HG02642 (cell line): ENCODE measurements around the gene TEX48.

Source experiments
- ATAC-seq: cut with Tn5 transposase; IDR thresholded peaks from one replicate; pipeline ENCODE4 v1.9.1; 2021; ENCODE audit warnings: mild to moderate bottlenecking; ENCODE audit not compliant: unreplicated experiment, poor library complexity

Gene TEX48

GRCh38 chr9:114674076-114674797 lies 7.8 kb downstream of the TEX48 start:
- no peak for ATAC-seq

GRCh38 chr9:114671605-114672004 lies 10.4 kb downstream of the TEX48 start:
- no peak for ATAC-seq

GRCh38 chr9:114669961-114670360 lies 12.0 kb downstream of the TEX48 start:
- ATAC-seq: no peak

GRCh38 chr9:114668146-114668545 lies 13.8 kb downstream of the TEX48 start:
- no peak for ATAC-seq

- ATAC-seq: no peak
Observed at GRCh38 chr9:114666851-114667250, 15.1 kb downstream of the TEX48 start.

- ATAC-seq: no peak
Observed at GRCh38 chr9:114666401-114666800, 15.6 kb downstream of the TEX48 start.

- ATAC-seq: no peak
Observed at GRCh38 chr9:114664181-114664580, 17.8 kb downstream of the TEX48 start.

- peak; percentile 86 for ATAC-seq
Observed at GRCh38 chr9:114662081-114662989, 19.7 kb downstream of the TEX48 start.

- no peak for ATAC-seq
Observed at GRCh38 chr9:114657705-114658104, 24.3 kb downstream of the TEX48 start, which contains the start of gene TEX53. Gene TEX53 (minus strand): TSS chr9:114657805. CDS start chr9:114657774, 31 bp downstream.

GRCh38 chr9:114656301-114656700 lies 25.7 kb downstream of the TEX48 start:
- no peak for ATAC-seq

- ATAC-seq: no peak
Observed at GRCh38 chr9:114655689-114656088, 26.3 kb downstream of the TEX48 start.

- peak; percentile 63 for ATAC-seq
Observed at GRCh38 chr9:114653556-114654159, 28.3 kb downstream of the TEX48 start.

GRCh38 chr9:114652776-114653555 lies 29.0 kb downstream of the TEX48 start:
- ATAC-seq: peak; percentile 20

GRCh38 chr9:114643896-114644295 lies 38.1 kb downstream of the TEX48 start:
- no peak for ATAC-seq

GRCh38 chr9:114643001-114643400 lies 39.0 kb downstream of the TEX48 start:
- ATAC-seq: no peak

- no peak for ATAC-seq
Observed at GRCh38 chr9:114641967-114642366, 40.0 kb downstream of the TEX48 start.

GRCh38 chr9:114638404-114638803 lies 43.6 kb downstream of the TEX48 start:
- ATAC-seq: no peak

GRCh38 chr9:114634387-114634786 lies 47.6 kb downstream of the TEX48 start:
- ATAC-seq: no peak

- ATAC-seq: no peak
Observed at GRCh38 chr9:114633438-114634089, 48.4 kb downstream of the TEX48 start.

- ATAC-seq: no peak
Observed at GRCh38 chr9:114631166-114631565, 50.8 kb downstream of the TEX48 start.
